ENCODE data around the gene STK38L.

Gene STK38L

DNA sequence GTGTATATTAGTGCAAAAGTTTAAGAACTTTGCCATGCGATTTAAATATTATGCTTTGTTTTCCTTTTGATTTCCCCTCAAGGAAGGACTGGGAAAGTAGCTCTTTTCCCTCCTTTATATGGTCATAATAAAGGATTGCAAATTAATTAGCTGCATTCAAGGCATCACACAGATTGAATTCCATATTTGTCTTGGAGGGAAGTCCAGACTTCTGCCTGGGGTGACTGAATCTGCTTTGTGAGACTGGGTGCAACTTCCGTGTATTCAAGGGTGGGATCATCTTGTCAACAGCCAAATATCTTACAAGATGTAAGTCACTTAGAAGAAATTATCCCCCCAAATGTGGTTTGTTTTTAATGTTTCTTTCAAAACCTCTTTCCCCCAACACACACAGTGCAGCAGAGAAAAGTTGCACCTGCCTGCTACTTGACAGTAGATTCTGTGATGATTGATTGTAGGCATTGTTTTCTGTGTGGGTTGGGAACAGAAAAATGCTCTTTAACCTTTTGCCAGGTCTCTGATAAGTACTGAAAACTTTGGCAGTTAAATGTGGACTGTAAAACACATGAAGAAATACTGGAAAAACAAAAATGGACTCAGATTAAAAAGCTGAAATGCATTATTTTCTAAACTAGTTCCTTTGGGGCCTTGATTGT, 28.4 kb downstream of the STK38L start:
- H3K27ac ChIP-seq (ENCODE audit: extremely low read depth, low read depth, low read length): no peak overlapping the region; the same call in 1 of the 2 replicates
- H3K4me3 ChIP-seq (ENCODE audit: low read depth, low read length): no peak overlapping the region
- ChIA-PET POLR2A (no interaction called here), CTCF (interaction anchor here (0.8 to 1.5 kb wide), 3 partner anchors 15 to 166 kb away, joined by 4 to 5 read pairs (median 4); no protein-coding TSS in a partner anchor)
- TF ChIP-seq, protein P1, sequence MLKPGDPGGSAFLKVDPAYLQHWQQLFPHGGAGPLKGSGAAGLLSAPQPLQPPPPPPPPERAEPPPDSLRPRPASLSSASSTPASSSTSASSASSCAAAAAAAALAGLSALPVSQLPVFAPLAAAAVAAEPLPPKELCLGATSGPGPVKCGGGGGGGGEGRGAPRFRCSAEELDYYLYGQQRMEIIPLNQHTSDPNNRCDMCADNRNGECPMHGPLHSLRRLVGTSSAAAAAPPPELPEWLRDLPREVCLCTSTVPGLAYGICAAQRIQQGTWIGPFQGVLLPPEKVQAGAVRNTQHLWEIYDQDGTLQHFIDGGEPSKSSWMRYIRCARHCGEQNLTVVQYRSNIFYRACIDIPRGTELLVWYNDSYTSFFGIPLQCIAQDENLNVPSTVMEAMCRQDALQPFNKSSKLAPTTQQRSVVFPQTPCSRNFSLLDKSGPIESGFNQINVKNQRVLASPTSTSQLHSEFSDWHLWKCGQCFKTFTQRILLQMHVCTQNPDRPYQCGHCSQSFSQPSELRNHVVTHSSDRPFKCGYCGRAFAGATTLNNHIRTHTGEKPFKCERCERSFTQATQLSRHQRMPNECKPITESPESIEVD (tag by site-specific recombination; IDR thresholded peaks at IDR 0.05): peak; percentile 98
- TF ChIP-seq PBX3 (CRISPR knock-in tag; IDR thresholded peaks at IDR 0.05) (no peak), ZNF433 (tag by site-specific recombination; IDR thresholded peaks at IDR 0.05; ENCODE audit: low read depth) (no peak), MEIS1 (CRISPR knock-in tag; IDR thresholded peaks at IDR 0.05; ENCODE audit: borderline replicate concordance) (peak; percentile 83; the same call in 1 of the 2 replicates), ZSCAN18 (tag by site-specific recombination; IDR thresholded peaks at IDR 0.05) (no peak), ZBTB17 (tag by site-specific recombination; IDR thresholded peaks at IDR 0.05) (0 out of 2 replicates have a peak, but pooled peaks have one; percentile 13)
- TF ChIP-seq, protein P2, sequence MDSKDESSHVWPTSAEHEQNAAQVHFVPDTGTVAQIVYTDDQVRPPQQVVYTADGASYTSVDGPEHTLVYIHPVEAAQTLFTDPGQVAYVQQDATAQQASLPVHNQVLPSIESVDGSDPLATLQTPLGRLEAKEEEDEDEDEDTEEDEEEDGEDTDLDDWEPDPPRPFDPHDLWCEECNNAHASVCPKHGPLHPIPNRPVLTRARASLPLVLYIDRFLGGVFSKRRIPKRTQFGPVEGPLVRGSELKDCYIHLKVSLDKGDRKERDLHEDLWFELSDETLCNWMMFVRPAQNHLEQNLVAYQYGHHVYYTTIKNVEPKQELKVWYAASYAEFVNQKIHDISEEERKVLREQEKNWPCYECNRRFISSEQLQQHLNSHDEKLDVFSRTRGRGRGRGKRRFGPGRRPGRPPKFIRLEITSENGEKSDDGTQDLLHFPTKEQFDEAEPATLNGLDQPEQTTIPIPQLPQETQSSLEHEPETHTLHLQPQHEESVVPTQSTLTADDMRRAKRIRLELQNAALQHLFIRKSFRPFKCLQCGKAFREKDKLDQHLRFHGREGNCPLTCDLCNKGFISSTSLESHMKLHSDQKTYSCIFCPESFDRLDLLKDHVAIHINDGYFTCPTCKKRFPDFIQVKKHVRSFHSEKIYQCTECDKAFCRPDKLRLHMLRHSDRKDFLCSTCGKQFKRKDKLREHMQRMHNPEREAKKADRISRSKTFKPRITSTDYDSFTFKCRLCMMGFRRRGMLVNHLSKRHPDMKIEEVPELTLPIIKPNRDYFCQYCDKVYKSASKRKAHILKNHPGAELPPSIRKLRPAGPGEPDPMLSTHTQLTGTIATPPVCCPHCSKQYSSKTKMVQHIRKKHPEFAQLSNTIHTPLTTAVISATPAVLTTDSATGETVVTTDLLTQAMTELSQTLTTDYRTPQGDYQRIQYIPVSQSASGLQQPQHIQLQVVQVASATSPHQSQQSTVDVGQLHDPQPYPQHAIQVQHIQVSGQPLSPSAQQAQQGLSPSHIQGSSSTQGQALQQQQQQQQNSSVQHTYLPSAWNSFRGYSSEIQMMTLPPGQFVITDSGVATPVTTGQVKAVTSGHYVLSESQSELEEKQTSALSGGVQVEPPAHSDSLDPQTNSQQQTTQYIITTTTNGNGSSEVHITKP (tag by site-specific recombination; IDR thresholded peaks at IDR 0.05): 0 out of 2 replicates have a peak, but pooled peaks have one; percentile 46
- peaks cover 11% of the 10 kb centered on the region for H3K4me1 ChIP-seq (ENCODE audit: control insufficient read depth, insufficient read depth, low read length)
- H3K36me3 ChIP-seq (ENCODE audit: control insufficient read depth in 2 of 2, insufficient read depth in 1 of 2, low read length in 2 of 2): no peaks in the 10 kb centered on the region; a peak in 1 of 3 replicates
- no peaks in the 10 kb centered on the region for H3K9me3 ChIP-seq (ENCODE audit: control insufficient read depth, insufficient read depth, low read depth, low read length)

DNA sequence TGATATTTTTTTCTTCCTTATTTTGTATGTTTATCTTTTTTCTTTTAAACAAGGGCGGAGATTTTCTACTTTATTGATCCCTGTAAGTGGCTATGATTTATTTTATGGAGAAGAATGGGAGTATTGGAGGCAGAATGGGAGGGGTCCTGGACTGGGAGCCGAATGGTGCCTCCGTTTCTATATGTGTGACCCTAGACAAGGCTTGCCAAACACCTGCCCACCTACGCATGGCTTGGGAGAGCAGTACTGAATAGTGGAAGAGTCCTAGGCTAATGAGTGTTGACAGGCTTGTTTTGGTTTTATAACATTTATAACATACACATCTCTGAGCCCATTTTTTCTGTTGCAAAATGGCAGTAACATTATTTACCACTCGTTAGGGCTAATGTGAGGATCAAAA, 29.0 kb downstream of the STK38L start:
- Histone ChIP-seq H3K4me1 (ENCODE audit: control insufficient read depth, insufficient read depth, low read length) (peaks cover 16% of the 10 kb centered on the region), H3K27ac (ENCODE audit: extremely low read depth, low read depth, low read length) (no peak overlapping the region), H3K36me3 (ENCODE audit: control insufficient read depth in 2 of 2, insufficient read depth in 1 of 2, low read length in 2 of 2) (no peaks in the 10 kb centered on the region; a peak in 1 of 3 replicates), H3K4me3 (ENCODE audit: low read depth, low read length) (no peak overlapping the region), H3K9me3 (ENCODE audit: control insufficient read depth, insufficient read depth, low read depth, low read length) (no peaks in the 10 kb centered on the region)
- TF ChIP-seq, protein P3, sequence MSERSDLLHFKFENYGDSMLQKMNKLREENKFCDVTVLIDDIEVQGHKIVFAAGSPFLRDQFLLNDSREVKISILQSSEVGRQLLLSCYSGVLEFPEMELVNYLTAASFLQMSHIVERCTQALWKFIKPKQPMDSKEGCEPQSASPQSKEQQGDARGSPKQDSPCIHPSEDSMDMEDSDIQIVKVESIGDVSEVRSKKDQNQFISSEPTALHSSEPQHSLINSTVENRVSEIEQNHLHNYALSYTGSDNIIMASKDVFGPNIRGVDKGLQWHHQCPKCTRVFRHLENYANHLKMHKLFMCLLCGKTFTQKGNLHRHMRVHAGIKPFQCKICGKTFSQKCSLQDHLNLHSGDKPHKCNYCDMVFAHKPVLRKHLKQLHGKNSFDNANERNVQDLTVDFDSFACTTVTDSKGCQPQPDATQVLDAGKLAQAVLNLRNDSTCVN (tag by site-specific recombination; optimal IDR thresholded peaks at IDR 0.05): peak; percentile 1
- TF ChIP-seq ZNF37A (tag by site-specific recombination; IDR thresholded peaks at IDR 0.05): no peak
- POLR2A ChIA-PET: no interaction called here
- CTCF ChIA-PET: interaction anchor here (0.8 to 1.5 kb wide), 2 partner anchors 32 to 167 kb away, joined by 4 to 5 read pairs; no protein-coding TSS in a partner anchor

GRCh38 chr12:27274706-27275105, 30.6 kb downstream of the STK38L start:
- no peak for TF ChIP-seq SALL2 (tag by site-specific recombination; IDR thresholded peaks at IDR 0.05; ENCODE audit: borderline replicate concordance)
- TF ChIP-seq, protein P4, sequence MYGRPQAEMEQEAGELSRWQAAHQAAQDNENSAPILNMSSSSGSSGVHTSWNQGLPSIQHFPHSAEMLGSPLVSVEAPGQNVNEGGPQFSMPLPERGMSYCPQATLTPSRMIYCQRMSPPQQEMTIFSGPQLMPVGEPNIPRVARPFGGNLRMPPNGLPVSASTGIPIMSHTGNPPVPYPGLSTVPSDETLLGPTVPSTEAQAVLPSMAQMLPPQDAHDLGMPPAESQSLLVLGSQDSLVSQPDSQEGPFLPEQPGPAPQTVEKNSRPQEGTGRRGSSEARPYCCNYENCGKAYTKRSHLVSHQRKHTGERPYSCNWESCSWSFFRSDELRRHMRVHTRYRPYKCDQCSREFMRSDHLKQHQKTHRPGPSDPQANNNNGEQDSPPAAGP (tag by site-specific recombination; IDR thresholded peaks at IDR 0.05): no peak
- no peak for TF ChIP-seq ZFP37 (tag by site-specific recombination; IDR thresholded peaks at IDR 0.05)
- no peak for TF ChIP-seq ZNF830 (tag by site-specific recombination; IDR thresholded peaks at IDR 0.05; ENCODE audit: low read depth)
- no peak for TF ChIP-seq ZBTB20 (tag by site-specific recombination; IDR thresholded peaks at IDR 0.05)
- TF ChIP-seq IKZF3 (tag by site-specific recombination; IDR thresholded peaks at IDR 0.05): no peak
- no peak for TF ChIP-seq PRDM1 (tag by site-specific recombination; IDR thresholded peaks at IDR 0.05)
- no peak for TF ChIP-seq ZNF133 (tag by site-specific recombination; IDR thresholded peaks at IDR 0.05)
- no peak for TF ChIP-seq ZNF223 (tag by site-specific recombination; IDR thresholded peaks at IDR 0.05)
- no peak for TF ChIP-seq HOXC10 (CRISPR knock-in tag; IDR thresholded peaks at IDR 0.05)
- Histone ChIP-seq H3K4me3 (ENCODE audit: low read depth, low read length) (no peak overlapping the region), H3K36me3 (ENCODE audit: control insufficient read depth in 2 of 2, insufficient read depth in 1 of 2, low read length in 2 of 2) (no peaks in the 10 kb centered on the region; a peak in 1 of 3 replicates), H3K9me3 (ENCODE audit: control insufficient read depth, insufficient read depth, low read depth, low read length) (no peaks in the 10 kb centered on the region), H3K27ac (ENCODE audit: extremely low read depth, low read depth, low read length) (no peak overlapping the region), H3K4me1 (ENCODE audit: control insufficient read depth, insufficient read depth, low read length) (peaks cover 24% of the 10 kb centered on the region)
- ChIA-PET CTCF (interaction anchor here (0.6 kb wide), 1 partner anchor 19 kb away, joined by 3 read pairs; no protein-coding TSS in a partner anchor), POLR2A (no interaction called here)
